Omental fat pad (tissue), 4 donors: ENCODE results near the gene INVS. TPM values are rescaled to one million over a fixed set of nuclear protein-coding genes. Genes with fewer than 3 reads are reported as not detected.

ENCODE experiments used
- ATAC-seq: fragments of 150-250 bp; one replicate; pipeline ENCODE4 v1.9.1; 2016; ENCODE audit warnings: mild to moderate bottlenecking, moderate library complexity; ENCODE audit not compliant: low FRiP score
- DNase-seq: peaks from one replicate; pipeline ENCODE4 v3.0.0-alpha.2; 2019; ENCODE audit warnings: low spot score
- total RNA-seq, 4 donors: library from RNA; depleted of rRNA; stranded (reverse); fragments of >200 nt; gene quantifications; one replicate each; pipeline ENCODE4 v1.1.0, GENCODE V29; 2016
- TF ChIP-seq, protein P1 (sequence below), 3 donors: fragments of 450-650 bp; IDR thresholded peaks; one replicate each; pipeline ENCODE4 v1.5.1; 2016 to 2017; ENCODE audit warnings: antibody characterized with exemption in 3 of 3, mild to moderate bottlenecking in 3 of 3, moderate library complexity in 2 of 3

The INVS gene
- total RNA-seq, 4 donors from 2014 or later = 22.1 to 44.5 (median 26.3) TPM

DNA sequence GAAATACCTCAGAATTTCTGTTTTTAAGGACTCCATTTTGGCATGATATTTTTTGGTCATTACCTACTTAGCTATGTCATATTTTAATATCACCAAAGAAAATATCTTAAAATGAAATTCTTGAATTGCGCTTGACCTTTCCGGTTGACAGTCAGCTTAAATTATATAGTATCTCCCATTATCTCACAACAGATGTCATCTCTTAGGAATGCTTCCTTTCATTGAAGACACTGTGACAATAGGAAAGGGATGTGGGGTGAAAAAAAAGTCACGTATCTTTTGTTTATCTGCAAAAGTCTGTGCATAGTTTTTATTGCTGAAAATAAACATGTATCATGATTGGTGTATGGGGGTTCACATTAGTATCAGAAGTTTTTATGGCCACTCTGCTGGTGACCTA lies 105.8 kb downstream of the INVS start:
- no peak for ATAC-seq
- DNase-seq = no peak
- TF ChIP-seq, protein P1, sequence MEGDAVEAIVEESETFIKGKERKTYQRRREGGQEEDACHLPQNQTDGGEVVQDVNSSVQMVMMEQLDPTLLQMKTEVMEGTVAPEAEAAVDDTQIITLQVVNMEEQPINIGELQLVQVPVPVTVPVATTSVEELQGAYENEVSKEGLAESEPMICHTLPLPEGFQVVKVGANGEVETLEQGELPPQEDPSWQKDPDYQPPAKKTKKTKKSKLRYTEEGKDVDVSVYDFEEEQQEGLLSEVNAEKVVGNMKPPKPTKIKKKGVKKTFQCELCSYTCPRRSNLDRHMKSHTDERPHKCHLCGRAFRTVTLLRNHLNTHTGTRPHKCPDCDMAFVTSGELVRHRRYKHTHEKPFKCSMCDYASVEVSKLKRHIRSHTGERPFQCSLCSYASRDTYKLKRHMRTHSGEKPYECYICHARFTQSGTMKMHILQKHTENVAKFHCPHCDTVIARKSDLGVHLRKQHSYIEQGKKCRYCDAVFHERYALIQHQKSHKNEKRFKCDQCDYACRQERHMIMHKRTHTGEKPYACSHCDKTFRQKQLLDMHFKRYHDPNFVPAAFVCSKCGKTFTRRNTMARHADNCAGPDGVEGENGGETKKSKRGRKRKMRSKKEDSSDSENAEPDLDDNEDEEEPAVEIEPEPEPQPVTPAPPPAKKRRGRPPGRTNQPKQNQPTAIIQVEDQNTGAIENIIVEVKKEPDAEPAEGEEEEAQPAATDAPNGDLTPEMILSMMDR (IDR thresholded peaks at IDR 0.05) = no peak

DNA sequence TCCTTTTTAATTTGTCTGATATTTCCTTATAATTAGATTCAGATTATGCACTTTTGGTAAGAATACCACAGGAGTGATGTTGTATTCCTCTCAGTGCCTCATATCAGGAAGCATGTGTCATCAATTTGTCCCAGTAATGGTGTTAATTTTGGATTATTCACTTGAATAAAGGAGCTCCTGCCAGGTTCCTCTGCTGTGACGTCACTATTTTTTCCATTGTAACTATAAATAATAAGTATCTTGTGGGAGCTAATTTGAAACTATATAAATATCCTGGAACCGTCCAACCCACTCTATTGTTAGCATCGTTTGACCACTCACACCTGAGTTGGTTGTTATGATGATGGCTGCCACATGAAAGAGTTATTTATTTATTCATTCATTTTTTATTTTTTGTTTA lies 107.9 kb downstream of the INVS start:
- no peak for DNase-seq

DNA sequence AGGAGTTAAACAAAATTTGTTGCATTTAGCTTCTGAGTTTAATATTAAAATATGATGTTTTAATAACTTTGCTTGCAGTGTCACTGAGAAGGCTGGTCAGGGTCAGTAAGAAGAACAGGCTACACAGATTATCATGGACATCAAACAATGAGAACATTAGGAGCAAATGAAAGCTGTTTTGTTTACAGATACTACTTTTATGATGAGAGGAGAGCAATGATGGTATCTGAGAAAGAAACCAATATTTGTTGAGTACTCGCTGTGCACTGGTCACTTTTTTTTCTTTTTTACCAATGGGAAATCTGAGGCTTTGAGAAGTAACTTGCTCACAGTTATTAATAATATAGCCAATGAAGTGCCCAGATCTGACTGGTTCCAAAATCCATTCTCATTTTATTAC lies 109.6 kb downstream of the INVS start:
- ATAC-seq = no peak

More for the DNA sequence above, 107.9 kb downstream of the INVS start:
- no peak for ATAC-seq
- TF ChIP-seq, protein P1 (IDR thresholded peaks at IDR 0.05) = no peak

DNA sequence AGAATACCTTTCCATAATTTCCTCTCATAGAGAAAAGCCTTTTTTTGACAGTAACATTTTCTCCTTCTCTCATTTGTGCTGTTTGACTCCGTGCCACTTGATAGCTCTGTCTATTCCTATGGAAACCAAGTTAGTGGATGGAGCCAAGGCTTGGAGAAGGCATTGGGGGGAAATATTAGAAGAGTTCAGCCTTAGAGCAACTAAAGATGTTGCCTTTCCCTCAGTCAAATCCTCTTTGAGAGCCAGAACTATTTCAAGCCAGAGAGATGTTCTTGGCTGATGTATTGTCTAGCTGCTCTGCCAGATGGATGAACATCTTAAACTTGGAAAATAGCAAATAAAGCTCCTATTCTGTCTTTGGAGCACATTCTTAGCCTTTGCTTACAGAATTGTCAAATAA lies 112.4 kb downstream of the INVS start:
- DNase-seq (no peak), ATAC-seq (no peak)
- TF ChIP-seq, protein P1 (IDR thresholded peaks at IDR 0.05) = no peak

More for the DNA sequence above, 109.6 kb downstream of the INVS start:
- DNase-seq = no peak
- TF ChIP-seq, protein P1 (IDR thresholded peaks at IDR 0.05) = no peak

DNA sequence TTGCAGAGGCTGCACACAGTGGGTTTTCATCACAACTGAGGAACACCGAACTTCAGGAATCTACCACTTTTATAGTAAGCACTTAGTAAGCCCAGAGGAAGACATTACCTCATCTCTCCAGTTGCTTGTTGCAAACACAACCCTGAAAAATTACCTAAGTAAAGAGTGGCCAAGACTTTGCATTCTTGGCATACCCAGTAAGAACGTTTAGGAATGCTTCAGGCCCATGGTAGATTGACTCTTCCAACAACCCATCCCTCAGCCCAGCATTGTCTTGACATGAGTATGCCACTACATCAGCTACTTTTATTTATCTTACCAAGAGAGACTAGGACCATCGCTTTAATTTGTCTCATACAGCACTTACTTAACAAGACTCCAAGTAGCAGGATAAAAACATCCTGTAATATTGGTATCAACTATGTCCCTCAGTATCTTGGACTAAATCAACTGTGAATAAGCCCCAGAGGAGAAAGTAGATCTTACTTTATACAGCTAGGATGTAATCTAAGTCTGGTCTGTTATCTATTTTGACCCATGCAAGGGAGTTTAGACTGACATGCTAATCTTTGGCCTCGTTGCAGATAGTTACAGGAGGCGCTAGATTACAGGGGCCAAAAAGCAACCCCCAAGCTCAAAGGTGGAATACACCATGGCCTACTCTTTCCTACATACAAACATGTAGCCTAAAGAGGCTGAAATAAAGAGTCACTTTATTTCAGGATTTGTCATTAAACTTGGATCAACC lies 114.9 kb downstream of the INVS start:
- DNase-seq = no peak
- TF ChIP-seq, protein P1 (IDR thresholded peaks at IDR 0.05) = no peak
- no peak for ATAC-seq

DNA sequence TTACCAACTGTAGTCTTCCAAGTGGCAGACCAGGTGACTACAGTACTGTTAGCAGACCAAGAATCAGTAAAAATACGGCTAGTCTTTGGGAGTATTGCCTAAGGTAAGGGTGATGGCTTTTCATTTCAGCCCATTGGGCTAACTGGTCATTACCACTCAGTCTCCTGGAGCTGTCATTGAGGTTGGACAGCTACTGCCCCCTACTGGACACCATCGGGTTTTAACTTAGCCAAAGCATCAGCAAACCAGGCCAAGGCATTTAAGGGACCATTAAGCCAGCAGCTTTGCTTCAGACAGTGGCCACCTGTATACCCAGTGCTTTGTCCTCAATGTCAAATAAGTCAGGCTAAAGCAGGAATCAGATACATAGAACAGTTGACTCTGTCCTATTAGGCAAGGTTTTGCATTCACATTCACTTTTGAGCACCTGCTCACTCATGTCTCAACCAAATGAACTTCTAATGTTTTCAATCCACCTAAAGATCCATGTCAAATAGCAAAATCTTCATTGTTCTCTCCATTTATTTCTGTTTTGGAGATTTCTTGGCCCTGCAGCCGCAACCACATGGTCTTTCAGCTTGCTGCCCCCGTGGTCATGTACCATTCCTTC lies 117.2 kb downstream of the INVS start:
- peak; percentile 41 for DNase-seq
- TF ChIP-seq, protein P1 (IDR thresholded peaks at IDR 0.05) = no peak
- ATAC-seq = no peak

DNA sequence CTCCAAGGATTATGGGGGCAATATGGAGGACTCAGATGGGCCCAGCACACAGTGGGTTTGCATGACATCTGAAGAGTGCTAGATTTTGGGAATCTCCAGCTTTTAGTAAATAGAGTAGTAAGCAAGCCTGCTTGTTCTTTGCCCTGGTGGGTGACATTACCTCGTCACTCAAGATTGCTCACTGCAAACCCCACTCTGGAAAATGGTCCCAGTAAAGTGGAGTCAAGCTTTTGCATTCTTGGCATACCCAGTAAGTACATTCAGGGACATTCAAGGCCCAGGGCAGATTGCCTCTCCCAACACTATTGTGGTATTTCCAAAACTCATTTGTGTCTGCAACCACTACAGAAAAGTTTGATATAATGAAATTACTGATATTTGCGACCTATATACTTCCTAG lies 118.5 kb downstream of the INVS start:
- DNase-seq = no peak
- TF ChIP-seq, protein P1 (IDR thresholded peaks at IDR 0.05) = no peak
- no peak for ATAC-seq
